ENCODE data around the gene SMIM14.

GRCh38 chr4:39667706-39668105 is 29.0 kb upstream of the SMIM14 start:
- TF ChIP-seq POLR2A (IDR thresholded peaks at IDR 0.05; ENCODE audit: low read length) (no peak), GATA1 (IDR thresholded peaks at IDR 0.05; ENCODE audit: low read depth, low read length) (no peak)
